Type B pancreatic cell (in vitro differentiated cells): ENCODE measurements around the gene JHY. TPM values are rescaled to one million over a fixed set of nuclear protein-coding genes. Genes with fewer than 3 reads are reported as not detected.

Experiments
- DNase-seq: peaks from one replicate; pipeline ENCODE4 v3.0.0; 2021; ENCODE audit warnings: mixed read lengths; ENCODE audit not compliant: unreplicated experiment; ENCODE audit errors: extremely low spot score
- H3K27ac Mint-ChIP-seq: 2 replicates; pipeline ENCODE4 v1.8.0; 2021; ENCODE audit warnings: mild to moderate bottlenecking, mixed read lengths
- H3K27me3 Mint-ChIP-seq: 2 replicates; pipeline ENCODE4 v1.8.0; 2021; ENCODE audit warnings: mixed read lengths
- H3K36me3 Mint-ChIP-seq: 2 replicates; pipeline ENCODE4 v1.8.0; 2021; ENCODE audit warnings: mixed read lengths
- H3K4me1 Mint-ChIP-seq: one replicate; pipeline ENCODE4 v1.8.0; 2021; ENCODE audit warnings: mixed read lengths; ENCODE audit not compliant: unreplicated experiment
- H3K4me3 Mint-ChIP-seq: 2 replicates; pipeline ENCODE4 v1.8.0; 2021; ENCODE audit warnings: mild to moderate bottlenecking, mixed read lengths
- H3K9me3 Mint-ChIP-seq: 2 replicates; pipeline ENCODE4 v1.8.0; 2021; ENCODE audit warnings: mixed read lengths
- CTCF ChIP-seq: fragments of 200-600 bp; sonication (generic); conservative IDR thresholded peaks from 2 replicates; pipeline ENCODE4 v1.5.0; 2021; ENCODE audit warnings: antibody characterized with exemption, mild to moderate bottlenecking
- total RNA-seq: library from RNA; stranded (reverse); gene quantifications from 2 replicates; pipeline ENCODE4 v1.2.1, GENCODE V29; 2021; ENCODE audit warnings: low replicate concordance

Gene JHY
- total RNA-seq, 1 donor from 2014 or later, result 3.7 TPM

GRCh38 chr11:122847466-122847865, 35.1 kb upstream of the JHY start:
- Mint-ChIP-seq H3K36me3 (no peaks in the 10 kb centered on the region), H3K27me3 (peaks cover 4% of the 10 kb centered on the region), H3K4me1 (peaks cover 30% of the 10 kb centered on the region)

GRCh38 chr11:122848186-122848585, 34.4 kb upstream of the JHY start:
- no peak for TF ChIP-seq CTCF
- Mint-ChIP-seq H3K27ac (no peak overlapping the region), H3K27me3 (peaks cover 6% of the 10 kb centered on the region), H3K36me3 (no peaks in the 10 kb centered on the region), H3K4me3 (no peak overlapping the region), H3K9me3 (no peaks in the 10 kb centered on the region), H3K4me1 (peaks cover 29% of the 10 kb centered on the region)
- no peak for DNase-seq

More at GRCh38 chr11:122847466-122847865, 35.1 kb upstream of the JHY start:
- TF ChIP-seq CTCF, result no peak
- no peak for DNase-seq
- Mint-ChIP-seq H3K27ac (no peak overlapping the region), H3K4me3 (no peak overlapping the region), H3K9me3 (no peaks in the 10 kb centered on the region)

- peaks cover 26% of the 10 kb centered on the region for H3K4me1 Mint-ChIP-seq
- peaks cover 6% of the 10 kb centered on the region for H3K27me3 Mint-ChIP-seq
- DNase-seq, result no peak
- no peaks in the 10 kb centered on the region for H3K36me3 Mint-ChIP-seq
- TF ChIP-seq CTCF, result no peak
- H3K4me3 Mint-ChIP-seq, result peak overlapping the region; percentile 3
- H3K9me3 Mint-ChIP-seq, result no peaks in the 10 kb centered on the region
- no peak overlapping the region for H3K27ac Mint-ChIP-seq
Measured at GRCh38 chr11:122850076-122850631, 32.4 kb upstream of the JHY start.

- TF ChIP-seq CTCF, result no peak
- Mint-ChIP-seq H3K27ac (no peak overlapping the region), H3K4me1 (peaks cover 29% of the 10 kb centered on the region), H3K27me3 (peaks cover 6% of the 10 kb centered on the region), H3K9me3 (no peaks in the 10 kb centered on the region), H3K36me3 (no peaks in the 10 kb centered on the region), H3K4me3 (no peak overlapping the region)
- no peak for DNase-seq
Measured at GRCh38 chr11:122851366-122851966, 31.1 kb upstream of the JHY start.

- Mint-ChIP-seq H3K27me3 (peaks cover 6% of the 10 kb centered on the region), H3K4me3 (no peak overlapping the region), H3K27ac (no peak overlapping the region), H3K36me3 (no peaks in the 10 kb centered on the region), H3K4me1 (peaks cover 32% of the 10 kb centered on the region), H3K9me3 (no peaks in the 10 kb centered on the region)
- no peak for DNase-seq
- TF ChIP-seq CTCF, result no peak
Measured at GRCh38 chr11:122852074-122852795, 30.3 kb upstream of the JHY start.
